Mesodermal cell (in vitro differentiated cells): Measurements from ENCODE around the gene ANXA8L1.
"Not testable (repeated sequence)": the region's sequence is repeated elsewhere in the genome, so short reads cannot be mapped to it uniquely, and the experiment has no call there.

Experiments used
- H3K27ac ChIP-seq: 2 replicates; pipeline ENCODE4 v1.7.0; 2013; ENCODE audit warnings: mild to moderate bottlenecking, low read depth, low read length, moderate library complexity; ENCODE audit not compliant: severe bottlenecking
- H3K36me3 ChIP-seq: 2 replicates; pipeline ENCODE4 v1.7.1; 2013; ENCODE audit warnings: mild to moderate bottlenecking, low read length, moderate library complexity; ENCODE audit not compliant: control insufficient read depth, insufficient read depth
- H3K4me1 ChIP-seq: one replicate; pipeline ENCODE4 v1.7.1; 2013; ENCODE audit warnings: mild to moderate bottlenecking, low read length; ENCODE audit not compliant: insufficient read depth, control insufficient read depth, poor library complexity, severe bottlenecking
- H3K4me3 ChIP-seq: 2 replicates; pipeline ENCODE4 v1.7.0; 2013; ENCODE audit warnings: low read length, control low read depth, mild to moderate bottlenecking; ENCODE audit not compliant: insufficient read depth, poor library complexity, severe bottlenecking; ENCODE audit errors: extremely low read depth
- H3K9me3 ChIP-seq: 2 replicates; pipeline ENCODE4 v1.7.1; 2013; ENCODE audit warnings: mild to moderate bottlenecking, low read length, moderate library complexity; ENCODE audit not compliant: control insufficient read depth
- WGBS, 2 experiments: methylation state at CpG; one replicate each; pipeline ENCODE4 v1.1.5; 2013; ENCODE audit warnings: missing lambda C conversion rate in 2 of 2; ENCODE audit not compliant: insufficient coverage in 2 of 2; 5-methylcytosine and 5-hydroxymethylcytosine counted together

Gene ANXA8L1

GRCh38 chr10:46397767-46398166 is 22.2 kb downstream of the ANXA8L1 start:
- not testable (repeated sequence) for H3K9me3 ChIP-seq, H3K36me3 ChIP-seq, H3K4me1 ChIP-seq, H3K4me3 ChIP-seq
- peak overlapping the region; percentile 93 for H3K27ac ChIP-seq
- 80% methylated on average over 3 of the region's 14 CpGs; no CpG with 5 or more reads in 1 of the 2 experiments for WGBS, 2 experiments

- H3K4me1 ChIP-seq, H3K36me3 ChIP-seq, H3K9me3 ChIP-seq: not testable (repeated sequence)
- Histone ChIP-seq H3K4me3 (peak overlapping the region; percentile 34), H3K27ac (peak overlapping the region; percentile 66)
- WGBS, 2 experiments, result 0 to 20% methylated on average over 1 of the region's 35 CpGs
These were observed 22.8 kb downstream of the ANXA8L1 start for GRCh38 chr10:46398212-46398886.

GRCh38 chr10:46409556-46409955 is 34.0 kb downstream of the ANXA8L1 start:
- not testable (repeated sequence) for H3K4me3 ChIP-seq, H3K4me1 ChIP-seq
- 100% methylated on average over 1 of the region's 3 CpGs; no CpG with 5 or more reads in 1 of the 2 experiments for WGBS, 2 experiments

GRCh38 chr10:46411123-46411522 is 35.5 kb downstream of the ANXA8L1 start:
- not testable (repeated sequence) for H3K9me3 ChIP-seq, H3K27ac ChIP-seq, H3K4me1 ChIP-seq, H3K4me3 ChIP-seq, H3K36me3 ChIP-seq

More at GRCh38 chr10:46409556-46409955, 34.0 kb downstream of the ANXA8L1 start:
- not testable (repeated sequence) for H3K36me3 ChIP-seq, H3K9me3 ChIP-seq, H3K27ac ChIP-seq

- not testable (repeated sequence) for H3K4me1 ChIP-seq, H3K9me3 ChIP-seq, H3K4me3 ChIP-seq, H3K36me3 ChIP-seq, H3K27ac ChIP-seq
- WGBS, 2 experiments, result no CpG with 5 or more reads among the region's 5 CpGs
These were observed 37.1 kb downstream of the ANXA8L1 start for GRCh38 chr10:46412665-46413064.

GRCh38 chr10:46415291-46415690 is 39.7 kb downstream of the ANXA8L1 start:
- not testable (repeated sequence) for H3K27ac ChIP-seq, H3K9me3 ChIP-seq, H3K4me1 ChIP-seq, H3K4me3 ChIP-seq, H3K36me3 ChIP-seq
- whole genome bisulfite sequencing, 2 experiments, result 100% methylated on average over 2 to 3 of the region's 6 CpGs

GRCh38 chr10:46418283-46418682 is 42.7 kb downstream of the ANXA8L1 start:
- WGBS, 2 experiments, result no CpG with 5 or more reads among the region's 7 CpGs
- H3K4me1 ChIP-seq, H3K4me3 ChIP-seq, H3K9me3 ChIP-seq, H3K27ac ChIP-seq, H3K36me3 ChIP-seq: not testable (repeated sequence)

- H3K9me3 ChIP-seq, H3K27ac ChIP-seq, H3K4me3 ChIP-seq, H3K4me1 ChIP-seq, H3K36me3 ChIP-seq: not testable (repeated sequence)
- no CpG with 5 or more reads among the region's 13 CpGs for WGBS, 2 experiments
These were observed 44.2 kb downstream of the ANXA8L1 start for GRCh38 chr10:46419570-46420379.

GRCh38 chr10:46423550-46423949 is 48.0 kb downstream of the ANXA8L1 start:
- H3K9me3 ChIP-seq, H3K4me3 ChIP-seq, H3K36me3 ChIP-seq, H3K27ac ChIP-seq, H3K4me1 ChIP-seq: not testable (repeated sequence)
- WGBS, 2 experiments, result no CpG with 5 or more reads among the region's 2 CpGs

GRCh38 chr10:46440942-46441341 is 65.4 kb downstream of the ANXA8L1 start:
- WGBS, 2 experiments, result no CpG with 5 or more reads among the region's 4 CpGs
- H3K4me1 ChIP-seq, H3K27ac ChIP-seq, H3K4me3 ChIP-seq, H3K36me3 ChIP-seq, H3K9me3 ChIP-seq: not testable (repeated sequence)
